Fibroblast of mammary gland (primary cell): ENCODE results near the gene TPP1.

Experiments used
- DNase-seq: peaks from one replicate; pipeline ENCODE4 v3.0.0-alpha.2; 2010; ENCODE audit warnings: low read depth
- H3K4me3 ChIP-seq: 2 replicates; pipeline ENCODE4 v1.5.1; 2011; ENCODE audit warnings: low read depth, mild to moderate bottlenecking, low read length, moderate library complexity; ENCODE audit not compliant: control insufficient read depth
- CTCF ChIP-seq: conservative IDR thresholded peaks from 2 replicates; pipeline ENCODE4 v1.5.1; 2011; ENCODE audit warnings: low read depth, low read length, inconsistent platforms; ENCODE audit not compliant: control insufficient read depth, insufficient read depth

TPP1 gene

GRCh38 chr11:6617315-6617781 is 1.9 kb downstream of the TPP1 start:
- TF ChIP-seq CTCF = no peak
- peak; percentile 35 for DNase-seq
- peak overlapping the region; percentile 2 for H3K4me3 ChIP-seq

- no peak overlapping the region for H3K4me3 ChIP-seq
- no peak for DNase-seq
- TF ChIP-seq CTCF = no peak
Observed at GRCh38 chr11:6616596-6617250, 2.5 kb downstream of the TPP1 start.

GRCh38 chr11:6615882-6616585 is 3.2 kb downstream of the TPP1 start:
- H3K4me3 ChIP-seq = no peak overlapping the region
- TF ChIP-seq CTCF = no peak
- peak; percentile 65 for DNase-seq

GRCh38 chr11:6615046-6615445 is 4.2 kb downstream of the TPP1 start:
- DNase-seq = no peak
- H3K4me3 ChIP-seq = no peak overlapping the region
- no peak for TF ChIP-seq CTCF

- DNase-seq = no peak
- no peak overlapping the region for H3K4me3 ChIP-seq
- TF ChIP-seq CTCF = no peak
Observed at GRCh38 chr11:6614446-6614845, 4.8 kb downstream of the TPP1 start.

- TF ChIP-seq CTCF = no peak
- no peak for DNase-seq
Observed at GRCh38 chr11:6613496-6613895, 5.7 kb downstream of the TPP1 start.

More at GRCh38 chr11:6613496-6613895, 5.7 kb downstream of the TPP1 start:
- H3K4me3 ChIP-seq = no peak overlapping the region
